ENCODE data around the gene CAMK2D. TPM values are rescaled to one million over a fixed set of nuclear protein-coding genes. Genes with fewer than 3 reads are reported as not detected.

CAMK2D gene
- total RNA-seq, 1 experiment from 2014 or later, result 29.5 TPM

DNA sequence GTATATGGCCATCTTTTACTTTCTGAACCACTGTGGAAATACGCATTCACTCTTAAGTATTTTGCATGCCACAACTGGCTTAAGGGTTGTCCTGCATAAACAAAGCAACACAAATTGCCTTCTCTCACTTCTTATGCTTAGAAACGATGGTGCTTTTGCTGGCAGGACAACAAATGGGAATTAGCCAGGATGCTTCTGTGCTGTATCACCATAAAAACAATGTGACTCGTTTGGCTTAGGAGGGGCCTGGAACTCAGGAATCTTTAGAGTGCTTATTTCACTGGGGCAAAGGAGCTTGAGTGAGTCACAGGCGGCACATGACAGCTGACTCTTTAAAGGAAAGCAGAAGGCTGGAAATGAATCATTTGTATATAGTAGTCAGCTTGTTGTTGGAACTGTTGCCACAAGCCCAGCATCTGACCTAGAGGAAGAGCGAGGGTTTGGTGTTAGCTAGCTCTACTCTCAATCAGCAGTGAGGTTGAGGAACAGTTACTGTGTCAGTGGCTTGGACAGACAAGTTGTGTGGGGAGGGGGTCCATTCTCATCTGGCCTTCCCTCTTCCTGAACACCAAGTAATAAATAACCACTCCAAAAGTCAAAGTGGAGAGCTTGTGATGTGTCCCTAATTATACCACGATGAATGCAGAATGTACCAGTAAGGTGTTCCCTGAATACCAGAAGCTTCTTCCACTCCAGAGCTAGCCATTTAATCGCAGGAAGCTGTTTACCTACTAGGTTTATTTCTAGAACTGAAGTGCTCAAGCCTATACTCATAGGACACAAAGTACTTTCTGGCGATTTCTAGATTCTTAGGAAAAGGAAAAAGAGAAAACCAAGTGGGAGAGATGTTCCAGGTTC lies 293.1 kb downstream of the CAMK2D start:
- H3K9me3 ChIP-seq (ENCODE audit: control insufficient read depth, insufficient read depth, low read depth, low read length), result no peaks in the 10 kb centered on the region
- H3K36me3 ChIP-seq (ENCODE audit: control insufficient read depth, insufficient read depth, low read length), result no peaks in the 10 kb centered on the region
- CTCF ChIA-PET, result interaction anchor here (1.4 kb wide), 1 partner anchor 74 kb away, joined by 5 read pairs; no protein-coding TSS in a partner anchor
- no TSS peak for BruUV-seq (replicated peaks)
- peak; percentile 97 for ATAC-seq
- peak; percentile 33; the same call in 1 of the 2 replicates for TF ChIP-seq POLR2AphosphoS5 (IDR thresholded peaks at IDR 0.05; ENCODE audit: low read depth, low read length)
- TF ChIP-seq, protein P1, sequence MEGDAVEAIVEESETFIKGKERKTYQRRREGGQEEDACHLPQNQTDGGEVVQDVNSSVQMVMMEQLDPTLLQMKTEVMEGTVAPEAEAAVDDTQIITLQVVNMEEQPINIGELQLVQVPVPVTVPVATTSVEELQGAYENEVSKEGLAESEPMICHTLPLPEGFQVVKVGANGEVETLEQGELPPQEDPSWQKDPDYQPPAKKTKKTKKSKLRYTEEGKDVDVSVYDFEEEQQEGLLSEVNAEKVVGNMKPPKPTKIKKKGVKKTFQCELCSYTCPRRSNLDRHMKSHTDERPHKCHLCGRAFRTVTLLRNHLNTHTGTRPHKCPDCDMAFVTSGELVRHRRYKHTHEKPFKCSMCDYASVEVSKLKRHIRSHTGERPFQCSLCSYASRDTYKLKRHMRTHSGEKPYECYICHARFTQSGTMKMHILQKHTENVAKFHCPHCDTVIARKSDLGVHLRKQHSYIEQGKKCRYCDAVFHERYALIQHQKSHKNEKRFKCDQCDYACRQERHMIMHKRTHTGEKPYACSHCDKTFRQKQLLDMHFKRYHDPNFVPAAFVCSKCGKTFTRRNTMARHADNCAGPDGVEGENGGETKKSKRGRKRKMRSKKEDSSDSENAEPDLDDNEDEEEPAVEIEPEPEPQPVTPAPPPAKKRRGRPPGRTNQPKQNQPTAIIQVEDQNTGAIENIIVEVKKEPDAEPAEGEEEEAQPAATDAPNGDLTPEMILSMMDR (IDR thresholded peaks at IDR 0.05), result no peak
- peak; percentile 84 for TF ChIP-seq TCF7L2 (IDR thresholded peaks at IDR 0.05; ENCODE audit: low read depth, low read length)
- no peak for TF ChIP-seq SIN3A (IDR thresholded peaks at IDR 0.05; ENCODE audit: borderline replicate concordance, insufficient read depth, low read depth, low read length)
- TF ChIP-seq, protein P2, sequence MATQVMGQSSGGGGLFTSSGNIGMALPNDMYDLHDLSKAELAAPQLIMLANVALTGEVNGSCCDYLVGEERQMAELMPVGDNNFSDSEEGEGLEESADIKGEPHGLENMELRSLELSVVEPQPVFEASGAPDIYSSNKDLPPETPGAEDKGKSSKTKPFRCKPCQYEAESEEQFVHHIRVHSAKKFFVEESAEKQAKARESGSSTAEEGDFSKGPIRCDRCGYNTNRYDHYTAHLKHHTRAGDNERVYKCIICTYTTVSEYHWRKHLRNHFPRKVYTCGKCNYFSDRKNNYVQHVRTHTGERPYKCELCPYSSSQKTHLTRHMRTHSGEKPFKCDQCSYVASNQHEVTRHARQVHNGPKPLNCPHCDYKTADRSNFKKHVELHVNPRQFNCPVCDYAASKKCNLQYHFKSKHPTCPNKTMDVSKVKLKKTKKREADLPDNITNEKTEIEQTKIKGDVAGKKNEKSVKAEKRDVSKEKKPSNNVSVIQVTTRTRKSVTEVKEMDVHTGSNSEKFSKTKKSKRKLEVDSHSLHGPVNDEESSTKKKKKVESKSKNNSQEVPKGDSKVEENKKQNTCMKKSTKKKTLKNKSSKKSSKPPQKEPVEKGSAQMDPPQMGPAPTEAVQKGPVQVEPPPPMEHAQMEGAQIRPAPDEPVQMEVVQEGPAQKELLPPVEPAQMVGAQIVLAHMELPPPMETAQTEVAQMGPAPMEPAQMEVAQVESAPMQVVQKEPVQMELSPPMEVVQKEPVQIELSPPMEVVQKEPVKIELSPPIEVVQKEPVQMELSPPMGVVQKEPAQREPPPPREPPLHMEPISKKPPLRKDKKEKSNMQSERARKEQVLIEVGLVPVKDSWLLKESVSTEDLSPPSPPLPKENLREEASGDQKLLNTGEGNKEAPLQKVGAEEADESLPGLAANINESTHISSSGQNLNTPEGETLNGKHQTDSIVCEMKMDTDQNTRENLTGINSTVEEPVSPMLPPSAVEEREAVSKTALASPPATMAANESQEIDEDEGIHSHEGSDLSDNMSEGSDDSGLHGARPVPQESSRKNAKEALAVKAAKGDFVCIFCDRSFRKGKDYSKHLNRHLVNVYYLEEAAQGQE (IDR thresholded peaks at IDR 0.05; ENCODE audit: insufficient read depth in 1 of 2, low read depth in 2 of 2, low read length in 1 of 2), result no peak
- H3K4me3 ChIP-seq (ENCODE audit: low read depth in 2 of 2, low read length in 2 of 2), result peak overlapping the region in 1 of 2 experiments; percentile 19; a peak in 2 of 4 replicates
- no peaks in the 10 kb centered on the region for H3K27me3 ChIP-seq (ENCODE audit: control insufficient read depth, insufficient read depth, low read length)
- intact Hi-C loops (cut with micrococcal nuclease; ENCODE audit: unreplicated experiment), result no loop called here
- POLR2A ChIA-PET, result no interaction called here
- DNase-seq (ENCODE audit: low read depth, low spot score), result peak; percentile 96
- H3K4me1 ChIP-seq (ENCODE audit: control insufficient read depth, insufficient read depth, low read length), result peaks cover 20% of the 10 kb centered on the region
- in situ Hi-C loops (cut with HindIII; ENCODE audit: low pct_unique_long_range_greater_than_20kb, low sequenced_read_pairs), result no loop called here
- H3K27ac ChIP-seq (ENCODE audit: low read length), result peak overlapping the region; percentile 85

GRCh38 chr4:113467581-113467980 lies 294.0 kb downstream of the CAMK2D start:
- intact Hi-C loops (cut with micrococcal nuclease; ENCODE audit: unreplicated experiment) (no loop called here), in situ Hi-C loops (cut with HindIII; ENCODE audit: low pct_unique_long_range_greater_than_20kb, low sequenced_read_pairs) (no loop called here)
- Histone ChIP-seq H3K36me3 (ENCODE audit: control insufficient read depth, insufficient read depth, low read length) (no peaks in the 10 kb centered on the region; the same call in 1 of the 2 replicates), H3K27me3 (ENCODE audit: control insufficient read depth, insufficient read depth, low read length) (no peaks in the 10 kb centered on the region), H3K4me1 (ENCODE audit: control insufficient read depth, insufficient read depth, low read length) (peaks cover 20% of the 10 kb centered on the region), H3K9me3 (ENCODE audit: control insufficient read depth, insufficient read depth, low read depth, low read length) (no peaks in the 10 kb centered on the region), H3K27ac (ENCODE audit: low read length) (peak overlapping the region; percentile 85), H3K4me3 (ENCODE audit: low read depth in 2 of 2, low read length in 2 of 2) (peak overlapping the region in 1 of 2 experiments; percentile 19; a peak in 1 of 4 replicates)
- DNase-seq (ENCODE audit: low read depth, low spot score) (no peak), ATAC-seq (peak; percentile 39; the same call in 1 of the 2 replicates)
- CTCF ChIA-PET, result interaction anchor here (1.4 kb wide), 1 partner anchor 73 kb away, joined by 5 read pairs; no protein-coding TSS in a partner anchor
- POLR2A ChIA-PET, result no interaction called here
- TF ChIP-seq SIN3A (IDR thresholded peaks at IDR 0.05; ENCODE audit: borderline replicate concordance, insufficient read depth, low read depth, low read length), result no peak
- TF ChIP-seq, protein P1 (IDR thresholded peaks at IDR 0.05), result no peak
- TF ChIP-seq TCF7L2 (IDR thresholded peaks at IDR 0.05; ENCODE audit: low read depth, low read length), result no peak
- TF ChIP-seq POLR2AphosphoS5 (IDR thresholded peaks at IDR 0.05; ENCODE audit: low read depth, low read length), result no peak
- TF ChIP-seq, protein P2 (IDR thresholded peaks at IDR 0.05; ENCODE audit: insufficient read depth in 1 of 2, low read depth in 2 of 2, low read length in 1 of 2), result no peak
- no TSS peak for BruUV-seq (replicated peaks)
